Measurements from ENCODE around the gene HPN. TPM values are rescaled to one million over a fixed set of nuclear protein-coding genes. Genes with fewer than 3 reads are reported as not detected.

The HPN gene
- total and polyA plus RNA-seq, 2 of the 13 experiments (the other 11 are each of a cell fraction or from before 2014, with no cell fraction given) = 46.7 to 261 TPM

GRCh38 chr19:35006342-35006998 lies 35.1 kb upstream of the HPN start (continued):
- TF ChIP-seq REPIN1 (CRISPR knock-in tag; IDR thresholded peaks at IDR 0.05; ENCODE audit: borderline replicate concordance, low read depth) (peak; percentile 60; the same call in 1 of the 2 replicates), ZNF256 (CRISPR knock-in tag; conservative IDR thresholded peaks at IDR 0.05) (0 out of 2 replicates have a peak, but pooled peaks have one; percentile 31), ZFP91 (CRISPR knock-in tag; IDR thresholded peaks at IDR 0.05; ENCODE audit: borderline replicate concordance) (peak; percentile 70), GATA4 (IDR thresholded peaks at IDR 0.05; ENCODE audit: borderline replicate concordance, low read depth) (peak; percentile 96), ZNF331 (CRISPR knock-in tag; IDR thresholded peaks at IDR 0.05) (peak; percentile 92), NPAS2 (CRISPR knock-in tag; IDR thresholded peaks at IDR 0.05; ENCODE audit: borderline replicate concordance) (no peak), TBX3 (IDR thresholded peaks at IDR 0.05; ENCODE audit: borderline replicate concordance) (peak; percentile 94), TEAD3 (CRISPR knock-in tag; optimal IDR thresholded peaks at IDR 0.05; ENCODE audit: borderline replicate concordance) (peak; percentile 93), ZNF720 (CRISPR knock-in tag; IDR thresholded peaks at IDR 0.05) (no peak), ZNF549 (CRISPR knock-in tag; IDR thresholded peaks at IDR 0.05) (no peak), ZNF619 (CRISPR knock-in tag; IDR thresholded peaks at IDR 0.05) (no peak), ZBTB39 (CRISPR knock-in tag; IDR thresholded peaks at IDR 0.05) (0 out of 2 replicates have a peak, but pooled peaks have one; percentile 44), ZNF747 (CRISPR knock-in tag; IDR thresholded peaks at IDR 0.05; ENCODE audit: borderline replicate concordance) (peak; percentile 75; the same call in 1 of the 2 replicates), POLR2AphosphoS2 (IDR thresholded peaks at IDR 0.05; ENCODE audit: low read depth, low read length) (no peak), TBX2 (CRISPR knock-in tag; IDR thresholded peaks at IDR 0.05; ENCODE audit: borderline replicate concordance) (peak; percentile 88), ZBTB7B (CRISPR knock-in tag; IDR thresholded peaks at IDR 0.05) (peak; percentile 75; the same call in 1 of the 2 replicates), ZNF777 (CRISPR knock-in tag; IDR thresholded peaks at IDR 0.05) (no peak), ZNF274 (CRISPR knock-in tag; IDR thresholded peaks at IDR 0.05) (peak; percentile 58; the same call in 1 of the 2 replicates), ZZZ3 (CRISPR knock-in tag; IDR thresholded peaks at IDR 0.05; ENCODE audit: borderline replicate concordance) (no peak; the same call in 1 of the 2 replicates)
- TF ChIP-seq, protein P1, sequence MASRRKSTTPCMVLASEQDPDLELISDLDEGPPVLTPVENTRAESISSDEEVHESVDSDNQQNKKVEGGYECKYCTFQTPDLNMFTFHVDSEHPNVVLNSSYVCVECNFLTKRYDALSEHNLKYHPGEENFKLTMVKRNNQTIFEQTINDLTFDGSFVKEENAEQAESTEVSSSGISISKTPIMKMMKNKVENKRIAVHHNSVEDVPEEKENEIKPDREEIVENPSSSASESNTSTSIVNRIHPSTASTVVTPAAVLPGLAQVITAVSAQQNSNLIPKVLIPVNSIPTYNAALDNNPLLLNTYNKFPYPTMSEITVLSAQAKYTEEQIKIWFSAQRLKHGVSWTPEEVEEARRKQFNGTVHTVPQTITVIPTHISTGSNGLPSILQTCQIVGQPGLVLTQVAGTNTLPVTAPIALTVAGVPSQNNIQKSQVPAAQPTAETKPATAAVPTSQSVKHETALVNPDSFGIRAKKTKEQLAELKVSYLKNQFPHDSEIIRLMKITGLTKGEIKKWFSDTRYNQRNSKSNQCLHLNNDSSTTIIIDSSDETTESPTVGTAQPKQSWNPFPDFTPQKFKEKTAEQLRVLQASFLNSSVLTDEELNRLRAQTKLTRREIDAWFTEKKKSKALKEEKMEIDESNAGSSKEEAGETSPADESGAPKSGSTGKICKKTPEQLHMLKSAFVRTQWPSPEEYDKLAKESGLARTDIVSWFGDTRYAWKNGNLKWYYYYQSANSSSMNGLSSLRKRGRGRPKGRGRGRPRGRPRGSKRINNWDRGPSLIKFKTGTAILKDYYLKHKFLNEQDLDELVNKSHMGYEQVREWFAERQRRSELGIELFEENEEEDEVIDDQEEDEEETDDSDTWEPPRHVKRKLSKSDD (CRISPR knock-in tag; IDR thresholded peaks at IDR 0.05; ENCODE audit: low read depth) = 0 out of 2 replicates have a peak, but pooled peaks have one; percentile 67
- TF ChIP-seq, protein P2, sequence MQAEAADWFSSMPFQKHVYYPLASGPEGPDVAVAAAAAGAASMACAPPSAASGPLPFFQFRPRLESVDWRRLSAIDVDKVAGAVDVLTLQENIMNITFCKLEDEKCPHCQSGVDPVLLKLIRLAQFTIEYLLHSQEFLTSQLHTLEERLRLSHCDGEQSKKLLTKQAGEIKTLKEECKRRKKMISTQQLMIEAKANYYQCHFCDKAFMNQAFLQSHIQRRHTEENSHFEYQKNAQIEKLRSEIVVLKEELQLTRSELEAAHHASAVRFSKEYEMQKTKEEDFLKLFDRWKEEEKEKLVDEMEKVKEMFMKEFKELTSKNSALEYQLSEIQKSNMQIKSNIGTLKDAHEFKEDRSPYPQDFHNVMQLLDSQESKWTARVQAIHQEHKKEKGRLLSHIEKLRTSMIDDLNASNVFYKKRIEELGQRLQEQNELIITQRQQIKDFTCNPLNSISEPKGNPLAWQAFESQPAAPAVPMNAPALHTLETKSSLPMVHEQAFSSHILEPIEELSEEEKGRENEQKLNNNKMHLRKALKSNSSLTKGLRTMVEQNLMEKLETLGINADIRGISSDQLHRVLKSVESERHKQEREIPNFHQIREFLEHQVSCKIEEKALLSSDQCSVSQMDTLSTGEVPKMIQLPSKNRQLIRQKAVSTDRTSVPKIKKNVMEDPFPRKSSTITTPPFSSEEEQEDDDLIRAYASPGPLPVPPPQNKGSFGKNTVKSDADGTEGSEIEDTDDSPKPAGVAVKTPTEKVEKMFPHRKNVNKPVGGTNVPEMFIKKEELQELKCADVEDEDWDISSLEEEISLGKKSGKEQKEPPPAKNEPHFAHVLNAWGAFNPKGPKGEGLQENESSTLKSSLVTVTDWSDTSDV (CRISPR knock-in tag; IDR thresholded peaks at IDR 0.05) = no peak
